ENCODE results near the gene GFOD1.

DNA sequence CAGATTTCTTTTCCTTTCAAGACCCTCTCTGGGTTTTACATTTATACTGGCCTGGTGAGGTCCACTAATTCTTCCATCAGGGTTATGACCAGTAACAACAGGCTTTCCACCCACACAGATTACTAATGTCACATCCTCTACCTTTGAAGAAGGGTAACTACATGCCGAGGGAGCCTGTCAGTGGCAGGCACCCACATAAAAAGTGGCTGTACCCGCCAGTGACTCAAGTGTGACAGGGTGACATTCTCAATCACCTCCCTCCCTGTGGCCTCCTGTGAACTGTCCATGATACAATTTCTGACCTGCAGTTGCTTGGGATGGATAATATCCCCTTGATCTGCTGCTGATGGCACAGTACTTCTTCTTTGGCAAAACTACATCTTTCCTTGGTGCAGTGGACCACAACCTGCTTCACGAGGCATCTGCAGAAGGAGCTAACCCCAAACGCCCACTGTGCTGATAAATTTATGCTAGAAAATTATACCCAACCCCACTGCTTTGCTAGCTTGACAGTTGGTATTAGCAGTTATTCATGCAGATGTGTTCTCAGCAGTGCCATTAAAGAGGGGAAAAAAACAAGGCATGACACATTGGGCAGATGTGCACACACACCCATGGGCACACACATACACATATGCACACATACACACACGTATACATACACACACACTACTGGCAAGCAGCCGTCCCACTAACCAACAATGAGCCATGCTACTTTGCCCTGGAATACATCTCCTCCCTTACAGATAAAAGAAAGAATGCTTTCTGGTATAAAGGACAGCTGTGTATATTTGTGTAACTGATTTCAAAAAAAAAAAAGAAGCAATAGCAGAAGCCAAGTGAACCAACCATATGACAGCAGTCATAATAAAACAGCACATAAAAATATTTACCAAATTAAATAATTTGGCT lies 20.8 kb downstream of the GFOD1 start:
- TF ChIP-seq ZFP30 (CRISPR knock-in tag; IDR thresholded peaks at IDR 0.05) (no peak), ZFP3 (CRISPR knock-in tag; IDR thresholded peaks at IDR 0.05) (no peak), ARNTL (CRISPR knock-in tag; IDR thresholded peaks at IDR 0.05; ENCODE audit: borderline replicate concordance, low read depth) (no peak), SNAI2 (CRISPR knock-in tag; IDR thresholded peaks at IDR 0.05) (no peak), OSR1 (CRISPR knock-in tag; IDR thresholded peaks at IDR 0.05) (no peak), GLIS3 (CRISPR knock-in tag; IDR thresholded peaks at IDR 0.05) (no peak), ZNF70 (CRISPR knock-in tag; IDR thresholded peaks at IDR 0.05) (peak; percentile 53; the same call in 1 of the 2 replicates), ZNF565 (CRISPR knock-in tag; conservative IDR thresholded peaks at IDR 0.05; ENCODE audit: low read depth) (no peak)
- TF ChIP-seq, protein P1, sequence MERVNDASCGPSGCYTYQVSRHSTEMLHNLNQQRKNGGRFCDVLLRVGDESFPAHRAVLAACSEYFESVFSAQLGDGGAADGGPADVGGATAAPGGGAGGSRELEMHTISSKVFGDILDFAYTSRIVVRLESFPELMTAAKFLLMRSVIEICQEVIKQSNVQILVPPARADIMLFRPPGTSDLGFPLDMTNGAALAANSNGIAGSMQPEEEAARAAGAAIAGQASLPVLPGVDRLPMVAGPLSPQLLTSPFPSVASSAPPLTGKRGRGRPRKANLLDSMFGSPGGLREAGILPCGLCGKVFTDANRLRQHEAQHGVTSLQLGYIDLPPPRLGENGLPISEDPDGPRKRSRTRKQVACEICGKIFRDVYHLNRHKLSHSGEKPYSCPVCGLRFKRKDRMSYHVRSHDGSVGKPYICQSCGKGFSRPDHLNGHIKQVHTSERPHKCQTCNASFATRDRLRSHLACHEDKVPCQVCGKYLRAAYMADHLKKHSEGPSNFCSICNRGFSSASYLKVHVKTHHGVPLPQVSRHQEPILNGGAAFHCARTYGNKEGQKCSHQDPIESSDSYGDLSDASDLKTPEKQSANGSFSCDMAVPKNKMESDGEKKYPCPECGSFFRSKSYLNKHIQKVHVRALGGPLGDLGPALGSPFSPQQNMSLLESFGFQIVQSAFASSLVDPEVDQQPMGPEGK (CRISPR knock-in tag; IDR thresholded peaks at IDR 0.05; ENCODE audit: borderline replicate concordance): no peak
- TF ChIP-seq, protein P2, sequence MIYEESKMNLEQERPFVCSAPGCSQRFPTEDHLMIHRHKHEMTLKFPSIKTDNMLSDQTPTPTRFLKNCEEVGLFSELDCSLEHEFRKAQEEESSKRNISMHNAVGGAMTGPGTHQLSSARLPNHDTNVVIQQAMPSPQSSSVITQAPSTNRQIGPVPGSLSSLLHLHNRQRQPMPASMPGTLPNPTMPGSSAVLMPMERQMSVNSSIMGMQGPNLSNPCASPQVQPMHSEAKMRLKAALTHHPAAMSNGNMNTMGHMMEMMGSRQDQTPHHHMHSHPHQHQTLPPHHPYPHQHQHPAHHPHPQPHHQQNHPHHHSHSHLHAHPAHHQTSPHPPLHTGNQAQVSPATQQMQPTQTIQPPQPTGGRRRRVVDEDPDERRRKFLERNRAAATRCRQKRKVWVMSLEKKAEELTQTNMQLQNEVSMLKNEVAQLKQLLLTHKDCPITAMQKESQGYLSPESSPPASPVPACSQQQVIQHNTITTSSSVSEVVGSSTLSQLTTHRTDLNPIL (CRISPR knock-in tag; IDR thresholded peaks at IDR 0.05; ENCODE audit: low read depth): no peak
- TF ChIP-seq, protein P3, sequence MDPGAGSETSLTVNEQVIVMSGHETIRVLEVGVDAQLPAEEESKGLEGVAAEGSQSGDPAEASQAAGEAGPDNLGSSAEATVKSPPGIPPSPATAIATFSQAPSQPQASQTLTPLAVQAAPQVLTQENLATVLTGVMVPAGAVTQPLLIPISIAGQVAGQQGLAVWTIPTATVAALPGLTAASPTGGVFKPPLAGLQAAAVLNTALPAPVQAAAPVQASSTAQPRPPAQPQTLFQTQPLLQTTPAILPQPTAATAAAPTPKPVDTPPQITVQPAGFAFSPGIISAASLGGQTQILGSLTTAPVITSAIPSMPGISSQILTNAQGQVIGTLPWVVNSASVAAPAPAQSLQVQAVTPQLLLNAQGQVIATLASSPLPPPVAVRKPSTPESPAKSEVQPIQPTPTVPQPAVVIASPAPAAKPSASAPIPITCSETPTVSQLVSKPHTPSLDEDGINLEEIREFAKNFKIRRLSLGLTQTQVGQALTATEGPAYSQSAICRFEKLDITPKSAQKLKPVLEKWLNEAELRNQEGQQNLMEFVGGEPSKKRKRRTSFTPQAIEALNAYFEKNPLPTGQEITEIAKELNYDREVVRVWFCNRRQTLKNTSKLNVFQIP (CRISPR knock-in tag; IDR thresholded peaks at IDR 0.05; ENCODE audit: borderline replicate concordance, low read depth): no peak

Measured in SK-N-SH treated with all-trans-retinoic acid at 6 μM for 48 hours (cell line).